HEK293T (cell line): Measurements from ENCODE around the gene CLCN1.

ENCODE experiments used
- BHLHE40 ChIP-seq: fragments of 450-650 bp; IDR thresholded peaks from 2 replicates; pipeline ENCODE4 v1.6.1; 2016; ENCODE audit warnings: mild to moderate bottlenecking, moderate library complexity, borderline replicate concordance
- FOXA1 ChIP-seq: fragments of 450-650 bp; IDR thresholded peaks from 2 replicates; pipeline ENCODE4 v1.6.1; 2016; ENCODE audit warnings: mild to moderate bottlenecking
- FOXK2 ChIP-seq: fragments of 450-650 bp; IDR thresholded peaks from 2 replicates; pipeline ENCODE4 v1.6.1; 2016; ENCODE audit warnings: mild to moderate bottlenecking
- FOXM1 ChIP-seq: fragments of 450-650 bp; IDR thresholded peaks from 2 replicates; pipeline ENCODE4 v1.6.1; 2017; ENCODE audit warnings: mild to moderate bottlenecking, borderline replicate concordance
- HDGF ChIP-seq: fragments of 450-650 bp; IDR thresholded peaks from 2 replicates; pipeline ENCODE4 v1.6.1; 2017; ENCODE audit warnings: antibody characterized with exemption, borderline replicate concordance
- L3MBTL2 ChIP-seq: fragments of 450-650 bp; conservative IDR thresholded peaks from 2 replicates; pipeline ENCODE4 v1.6.1; 2016; ENCODE audit warnings: mild to moderate bottlenecking
- NFRKB ChIP-seq: fragments of 450-650 bp; IDR thresholded peaks from 2 replicates; pipeline ENCODE4 v1.6.1; 2016; ENCODE audit warnings: mild to moderate bottlenecking, moderate library complexity
- PKNOX1 ChIP-seq: fragments of 450-650 bp; IDR thresholded peaks from 2 replicates; pipeline ENCODE4 v1.6.1; 2016
- SP1 ChIP-seq: fragments of 450-650 bp; IDR thresholded peaks from 2 replicates; pipeline ENCODE4 v1.6.1; 2017
- SUZ12 ChIP-seq: fragments of 450-650 bp; IDR thresholded peaks from 2 replicates; pipeline ENCODE4 v1.6.1; 2016; ENCODE audit warnings: mild to moderate bottlenecking
- TARDBP ChIP-seq: fragments of 450-650 bp; IDR thresholded peaks from 2 replicates; pipeline ENCODE4 v1.6.1; 2016
- ZNF384 ChIP-seq: fragments of 450-650 bp; IDR thresholded peaks from 2 replicates; pipeline ENCODE4 v1.6.1; 2016

- TF ChIP-seq FOXA1 = no peak
- no peak for TF ChIP-seq BHLHE40
- TF ChIP-seq FOXK2 = no peak
- TF ChIP-seq TARDBP = no peak
- no peak for TF ChIP-seq L3MBTL2
- no peak for TF ChIP-seq HDGF
- no peak for TF ChIP-seq SUZ12
- no peak for TF ChIP-seq FOXM1
- no peak for TF ChIP-seq NFRKB
- TF ChIP-seq SP1 = no peak
- no peak for TF ChIP-seq ZNF384
- TF ChIP-seq PKNOX1 = no peak
Observed at GRCh38 chr7:143354376-143354775, 38.5 kb downstream of the CLCN1 start.
